OCI-LY3 (cell line): ENCODE data around the gene CDV3.

Experiments
- CTCF ChIP-seq: fragments of 200-600, 300-600 bp; sonication (generic); IDR thresholded peaks from 2 replicates; pipeline ENCODE4 v1.5.1; 2014; ENCODE audit warnings: antibody characterized with exemption, low read length, low read depth
- EZH2phosphoT487 ChIP-seq: fragments of 200-600 bp; shearing (Covaris generic); IDR thresholded peaks from 2 replicates; pipeline ENCODE4 v1.6.1; 2018; ENCODE audit warnings: antibody characterized with exemption, mixed run types, low read depth

GRCh38 chr3:133573054-133573628 lies 345 bp upstream of the CDV3 start:
- no peak for TF ChIP-seq CTCF
- TF ChIP-seq EZH2phosphoT487, result no peak
